ENCODE data around the gene FXYD4. TPM values are rescaled to one million over a fixed set of nuclear protein-coding genes. Genes with fewer than 3 reads are reported as not detected.
A peak's percentile ranks its signal among the peaks of the same experiment; 100 is the strongest.
"Not testable (repeated sequence)": the region's sequence is repeated elsewhere in the genome, so short reads cannot be mapped to it uniquely, and the experiment has no call there.

The FXYD4 gene
- polyA plus RNA-seq, 3 donors = 0.22 to 5.5 (median 0.54) TPM

DNA sequence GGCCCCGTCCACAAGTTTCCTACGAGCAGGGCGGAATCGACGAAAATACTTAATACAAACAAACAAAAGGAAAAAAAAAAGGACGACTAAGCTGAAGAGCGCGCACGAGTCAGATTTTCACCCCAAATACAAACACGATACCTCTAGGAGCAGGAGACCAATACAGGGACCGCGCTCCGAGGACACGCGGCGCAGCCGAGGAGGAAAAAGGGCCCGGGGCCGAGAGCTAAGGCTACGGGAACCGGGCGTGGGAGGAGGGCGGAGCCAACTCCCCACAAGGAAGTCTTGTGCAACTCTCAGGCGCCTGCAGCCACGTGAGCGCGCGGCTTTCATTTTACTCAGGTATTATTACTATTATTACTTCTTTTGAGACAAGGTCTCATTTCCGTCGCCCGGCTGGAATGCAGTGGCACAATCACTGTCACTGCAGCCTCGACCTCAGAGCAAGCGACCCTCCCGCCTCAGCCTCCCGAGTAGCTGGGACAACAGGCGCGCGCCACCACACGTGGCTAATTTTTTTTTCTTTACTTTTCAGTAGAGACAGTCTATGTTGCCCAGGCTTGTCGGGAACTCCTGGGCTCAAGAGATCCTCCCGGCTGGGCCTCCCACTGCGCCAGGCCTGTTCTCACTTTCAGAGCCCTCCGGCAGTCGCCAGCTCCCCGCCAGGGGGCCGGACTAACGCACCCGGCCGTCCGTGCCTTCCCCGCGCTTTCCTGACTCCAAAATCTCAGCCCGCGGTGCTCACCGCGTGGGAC, 36.3 kb downstream of the FXYD4 start:
- DNase-seq (ENCODE audit: extremely low read depth in 1 of 11, low read depth in 9 of 11, low spot score in 4 of 11) = peak in 10 of 11 donors; percentile 71 to 89 (median 82)

DNA sequence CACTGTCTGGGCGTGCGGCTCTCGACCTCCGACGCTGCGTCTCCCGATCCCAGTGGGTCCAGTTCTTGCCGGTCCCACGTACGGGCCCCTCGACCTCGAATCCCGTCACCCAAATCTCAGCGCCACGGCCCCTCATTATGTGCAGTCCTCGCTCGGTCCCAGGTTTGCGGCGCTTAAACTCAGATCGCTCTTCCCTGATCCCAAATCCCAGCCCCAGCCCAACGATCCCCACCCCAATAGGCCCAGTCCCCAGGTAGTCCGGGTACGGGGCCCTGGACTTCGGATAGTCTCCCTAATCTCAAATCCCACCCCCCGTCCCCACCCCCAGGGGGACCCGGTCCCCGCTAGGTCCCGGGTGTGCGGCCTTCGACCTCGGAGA, 36.9 kb downstream of the FXYD4 start:
- DNase-seq (ENCODE audit: extremely low read depth in 1 of 11, low read depth in 9 of 11, low spot score in 4 of 11) = no peak

DNA sequence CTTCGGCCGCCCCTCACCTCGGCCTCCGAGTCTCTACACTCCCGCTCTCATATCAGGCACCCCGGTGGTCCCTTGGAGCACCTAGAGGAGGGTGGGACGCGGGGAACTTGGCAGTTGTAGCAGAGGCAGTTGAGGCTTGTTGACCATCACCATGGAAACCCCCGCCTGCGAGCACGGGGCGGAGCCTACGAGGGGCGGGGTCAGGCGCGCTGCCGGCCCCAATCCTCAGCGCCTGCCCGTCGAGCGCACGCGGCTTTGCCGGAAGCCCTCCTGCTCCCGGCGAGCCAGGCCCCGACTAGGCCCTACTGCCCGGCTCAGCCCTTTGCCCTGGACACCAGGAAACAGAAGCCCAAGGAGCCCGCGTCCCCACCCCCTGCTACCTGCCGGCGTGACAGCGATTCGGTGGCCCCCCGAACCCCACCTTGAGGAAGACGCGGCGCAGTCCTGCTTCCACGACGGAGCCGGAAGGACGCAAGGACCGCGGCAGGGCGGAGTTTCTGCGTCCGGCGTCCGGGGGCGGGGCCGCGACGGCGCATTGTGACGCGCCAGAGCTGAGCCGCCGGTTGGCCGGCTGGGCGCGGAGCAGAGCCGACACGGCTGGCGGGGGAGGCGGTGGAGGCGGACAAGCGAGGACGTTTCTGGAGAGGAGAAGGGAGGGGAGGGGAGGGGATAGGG, 37.4 kb downstream of the FXYD4 start, which contains the start of gene HNRNPF:
Gene HNRNPF, minus strand, starts transcription at position 477 of the 675 bp plus-strand sequence. CDS start 21,302 bp downstream, outside the sequence.
- DNase-seq (ENCODE audit: extremely low read depth in 1 of 11, low read depth in 9 of 11, low spot score in 4 of 11) = peak; percentile 80 to 95 (median 94)

DNA sequence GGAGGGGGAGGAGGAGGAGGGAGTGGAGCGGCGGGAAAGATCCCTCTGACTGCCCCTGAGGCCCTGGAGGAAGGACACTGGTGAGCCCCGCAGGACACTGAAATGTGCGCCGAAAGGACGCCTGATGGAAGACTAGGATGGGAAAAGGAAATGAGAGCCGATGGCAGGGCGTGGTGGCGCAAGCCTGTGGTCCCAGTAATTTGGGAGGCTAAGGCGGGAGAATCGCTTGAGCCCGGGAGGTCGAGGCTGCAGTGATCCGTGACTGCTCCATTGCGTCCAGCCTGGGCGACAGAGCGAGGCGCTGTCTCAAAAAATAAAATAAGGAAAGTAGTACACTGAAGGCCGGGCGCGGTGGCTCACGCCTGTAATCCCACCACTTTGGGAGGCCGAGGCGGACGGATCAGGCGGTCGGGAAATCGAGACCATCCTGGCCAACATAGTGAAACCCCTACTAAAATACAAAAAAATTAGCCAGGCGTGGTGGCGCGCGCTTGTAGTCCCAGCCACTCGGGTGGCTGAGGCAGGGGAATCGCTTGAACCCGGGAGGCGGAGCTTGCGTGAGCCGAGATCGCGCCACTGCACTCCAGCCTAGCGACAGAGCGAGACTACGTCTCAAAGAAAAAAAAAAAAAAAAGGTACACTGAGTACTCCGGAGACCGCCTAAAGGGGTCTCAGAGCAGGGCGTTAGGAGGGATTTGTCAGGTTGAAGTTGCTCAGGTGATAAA, 38.1 kb downstream of the FXYD4 start:
- peak in 1 of 11 donors; percentile 30 for DNase-seq (ENCODE audit: extremely low read depth in 1 of 11, low read depth in 9 of 11, low spot score in 4 of 11)

GRCh38 chr10:43410345-43410744, 38.9 kb downstream of the FXYD4 start:
- DNase-seq (ENCODE audit: extremely low read depth in 1 of 11, low read depth in 9 of 11, low spot score in 4 of 11) = no peak

DNA sequence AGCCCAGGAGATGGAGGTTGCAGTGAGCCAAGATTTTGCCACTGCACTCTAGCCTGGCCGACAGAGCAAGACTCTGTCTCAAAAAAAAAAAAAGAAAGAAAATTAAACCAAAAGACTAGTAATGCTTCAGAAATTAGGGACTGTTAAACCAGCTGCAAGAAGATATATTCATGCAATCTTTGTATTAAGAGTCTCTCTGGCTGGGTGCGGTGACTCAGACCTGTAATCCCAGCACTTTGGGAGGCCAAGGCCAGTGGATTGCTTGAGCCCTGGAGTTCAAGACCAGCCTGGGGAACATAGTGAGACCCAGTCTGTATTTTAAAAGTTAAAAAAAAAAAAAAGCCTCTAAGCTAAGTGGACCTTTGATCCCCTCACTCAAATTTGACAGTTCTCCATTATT, 40.1 kb downstream of the FXYD4 start:
- DNase-seq (ENCODE audit: extremely low read depth in 1 of 11, low read depth in 9 of 11, low spot score in 4 of 11) = no peak

DNA sequence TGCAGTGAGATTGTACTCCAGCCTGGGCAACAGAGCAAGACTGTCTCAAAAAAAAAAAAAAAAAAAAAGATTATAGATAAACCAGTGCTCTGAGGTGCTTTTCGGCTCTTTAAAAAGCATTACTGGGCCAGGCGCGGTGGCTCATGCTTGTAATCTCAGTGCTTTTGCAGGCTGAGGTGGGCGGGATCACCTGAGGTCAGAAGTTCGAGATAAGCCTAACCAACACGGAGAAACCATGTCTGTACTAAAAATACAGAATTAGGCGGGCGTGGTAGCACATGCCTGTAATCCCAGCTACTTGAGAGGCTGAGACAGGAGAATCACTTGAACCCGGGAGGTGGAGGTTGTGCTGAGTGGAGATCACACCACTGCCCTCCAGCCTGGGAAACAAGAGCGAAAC, 44.1 kb downstream of the FXYD4 start:
- no peak for DNase-seq (ENCODE audit: extremely low read depth in 1 of 11, low read depth in 9 of 11, low spot score in 4 of 11)

GRCh38 chr10:43417950-43418768, 46.7 kb downstream of the FXYD4 start:
- DNase-seq (ENCODE audit: extremely low read depth in 1 of 11, low read depth in 9 of 11, low spot score in 4 of 11) = no peak

- DNase-seq (ENCODE audit: extremely low read depth in 1 of 11, low read depth in 9 of 11, low spot score in 4 of 11) = no peak
These were observed 48.5 kb downstream of the FXYD4 start for GRCh38 chr10:43419997-43420368.

GRCh38 chr10:43420369-43421200, 49.1 kb downstream of the FXYD4 start:
- DNase-seq (ENCODE audit: extremely low read depth in 1 of 11, low read depth in 9 of 11, low spot score in 4 of 11) = peak in 8 of 11 donors; percentile 59 to 82 (median 76)

- DNase-seq (ENCODE audit: extremely low read depth in 1 of 11, low read depth in 9 of 11, low spot score in 4 of 11) = no peak
These were observed 49.7 kb downstream of the FXYD4 start for GRCh38 chr10:43421201-43421507.

DNA sequence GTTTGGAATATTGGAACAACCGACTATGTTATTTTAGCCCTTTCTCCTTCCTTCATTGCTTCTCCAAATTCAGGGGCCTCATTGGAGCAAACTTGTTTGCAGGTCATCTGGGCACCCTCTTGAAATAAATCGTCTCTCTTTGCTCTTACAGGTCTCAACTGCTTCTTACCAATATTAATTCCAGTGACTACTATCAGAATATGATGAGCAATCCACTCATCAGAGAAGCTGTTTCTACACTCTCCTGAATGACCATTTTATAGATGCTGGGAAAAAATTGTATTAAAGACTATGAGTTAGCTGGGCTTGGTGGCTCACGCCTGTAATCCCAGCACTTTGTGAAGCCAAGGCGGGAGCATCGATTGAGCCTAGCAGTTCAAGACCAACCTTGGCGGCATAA, 50.1 kb downstream of the FXYD4 start:
- DNase-seq (ENCODE audit: extremely low read depth in 1 of 11, low read depth in 9 of 11, low spot score in 4 of 11) = no peak

DNA sequence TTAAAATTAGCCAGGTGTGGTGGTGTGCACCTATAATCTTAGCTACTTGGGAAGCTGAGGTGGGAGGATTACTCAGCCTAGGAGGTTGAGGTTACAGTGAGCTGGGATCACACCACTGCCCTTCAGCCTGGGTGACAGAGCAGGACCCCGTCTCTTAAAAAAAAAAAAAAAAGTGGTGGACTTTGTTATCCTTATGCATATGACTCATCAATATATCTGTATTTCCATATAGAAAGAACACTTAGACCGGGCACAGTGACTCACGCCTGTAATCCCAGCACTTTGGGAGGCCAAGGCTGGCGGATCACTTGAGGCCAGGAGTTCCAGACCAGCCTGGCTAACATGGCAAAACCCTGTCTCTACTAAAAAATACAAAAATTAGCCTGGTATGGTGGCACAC, 50.5 kb downstream of the FXYD4 start:
- not testable (repeated sequence) for DNase-seq (ENCODE audit: extremely low read depth in 1 of 11, low read depth in 9 of 11, low spot score in 4 of 11)

GRCh38 chr10:43424416-43424815, 53.0 kb downstream of the FXYD4 start:
- no peak for DNase-seq (ENCODE audit: extremely low read depth in 1 of 11, low read depth in 9 of 11, low spot score in 4 of 11)

Other genes starting within 250 kb of the FXYD4 start
- gene CSGALNACT2, start 233.2 kb upstream of the FXYD4 start, polyA plus RNA-seq (ENCODE audit: insufficient read length in 3 of 3) = 10 to 100 TPM; 17.9 to 20.7 (median 18.9) TPM
- gene RASGEF1A, start 104.6 kb upstream of the FXYD4 start, polyA plus RNA-seq (ENCODE audit: insufficient read length in 3 of 3) = 1 to 10 TPM; 1.2 to 2.0 (median 1.7) TPM
- 100 to 1,000 TPM; 214 to 225 (median 217) TPM for gene HNRNPF, start 37.5 kb downstream of the FXYD4 start, polyA plus RNA-seq (ENCODE audit: insufficient read length in 3 of 3)
- gene ZNF487, start 65.5 kb downstream of the FXYD4 start, polyA plus RNA-seq (ENCODE audit: insufficient read length in 3 of 3) = 10 to 100 TPM; 10.4 to 13.5 (median 13.4) TPM
- 10 to 100 TPM; 11.9 to 15.5 (median 12.4) TPM for gene ZNF239, start 203.0 kb downstream of the FXYD4 start, polyA plus RNA-seq (ENCODE audit: insufficient read length in 3 of 3)
- 1 to 10 TPM; 4.5 to 6.4 (median 5.8) TPM for gene ZNF485, start 234.8 kb downstream of the FXYD4 start, polyA plus RNA-seq (ENCODE audit: insufficient read length in 3 of 3)

Data from renal cortex interstitium (tissue), 11 donors.